BE2C (cell line): Measurements from ENCODE around the gene MID1.

ENCODE experiments used
- DNase-seq: peaks from one replicate; pipeline ENCODE4 v3.0.0-alpha.2; 2020
- H3K27me3 ChIP-seq: fragments of 250-450 bp; sonication (Bioruptor Pico); 2 replicates; pipeline ENCODE4 v1.5.1; 2020; ENCODE audit warnings: mild to moderate bottlenecking
- H3K36me3 ChIP-seq: fragments of 250-450 bp; sonication (Bioruptor Pico); 2 replicates; pipeline ENCODE4 v1.5.1; 2020; ENCODE audit warnings: mild to moderate bottlenecking
- H3K4me1 ChIP-seq: fragments of 250-450 bp; sonication (Bioruptor Pico); 2 replicates; pipeline ENCODE4 v1.5.1; 2020
- H3K4me3 ChIP-seq: 2 replicates; pipeline ENCODE4 v1.5.1; 2011; ENCODE audit warnings: low read depth, low read length
- H3K9me3 ChIP-seq: fragments of 250-450 bp; sonication (Bioruptor Pico); 2 replicates; pipeline ENCODE4 v1.5.1; 2020
- CTCF ChIP-seq: IDR thresholded peaks from 2 replicates; pipeline ENCODE4 v1.5.1; 2012; ENCODE audit warnings: mild to moderate bottlenecking, low read depth, low read length

Gene MID1

GRCh38 chrX:10634392-10635161, 14.2 kb upstream of the MID1 start:
- Histone ChIP-seq H3K36me3 (no peaks in the 10 kb centered on the region), H3K4me1 (no peaks in the 10 kb centered on the region), H3K27me3 (no peaks in the 10 kb centered on the region), H3K4me3 (peak overlapping the region; percentile 24; the same call in 1 of the 2 replicates), H3K9me3 (no peaks in the 10 kb centered on the region)
- DNase-seq, result peak; percentile 18
- TF ChIP-seq CTCF, result no peak

DNA sequence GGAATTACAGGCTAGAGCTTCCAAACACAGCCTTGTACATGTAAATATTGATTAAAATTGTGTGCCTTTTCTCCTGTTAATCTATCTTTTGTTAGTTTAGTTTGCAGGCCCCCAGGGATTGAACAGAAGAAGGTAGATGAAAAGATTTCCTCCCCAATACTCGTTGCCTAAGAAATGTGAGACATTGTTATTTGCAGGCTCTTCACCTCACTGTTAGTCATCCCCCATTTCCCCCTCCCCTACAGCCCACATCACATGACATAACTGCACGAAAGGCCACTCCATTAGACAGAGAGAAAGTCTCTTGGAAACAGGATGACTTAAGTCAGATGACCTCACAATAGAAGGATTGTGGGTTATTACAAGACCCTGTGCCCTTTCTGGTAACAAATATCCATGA, 13.3 kb upstream of the MID1 start:
- no peaks in the 10 kb centered on the region for H3K9me3 ChIP-seq
- peak; percentile 22 for DNase-seq
- H3K27me3 ChIP-seq, result no peaks in the 10 kb centered on the region
- H3K36me3 ChIP-seq, result no peaks in the 10 kb centered on the region
- TF ChIP-seq CTCF, result no peak
- no peak overlapping the region for H3K4me3 ChIP-seq
- H3K4me1 ChIP-seq, result no peaks in the 10 kb centered on the region

- H3K4me1 ChIP-seq, result no peaks in the 10 kb centered on the region
- DNase-seq, result no peak
- H3K9me3 ChIP-seq, result no peaks in the 10 kb centered on the region
- no peak for TF ChIP-seq CTCF
- no peak overlapping the region for H3K4me3 ChIP-seq
- H3K36me3 ChIP-seq, result no peaks in the 10 kb centered on the region
- H3K27me3 ChIP-seq, result no peaks in the 10 kb centered on the region
These were observed 11.2 kb upstream of the MID1 start for GRCh38 chrX:10631416-10632145.

- H3K27me3 ChIP-seq, result no peaks in the 10 kb centered on the region
- no peaks in the 10 kb centered on the region for H3K9me3 ChIP-seq
- no peaks in the 10 kb centered on the region for H3K36me3 ChIP-seq
- no peak for TF ChIP-seq CTCF
- no peaks in the 10 kb centered on the region for H3K4me1 ChIP-seq
- H3K4me3 ChIP-seq, result no peak overlapping the region
- DNase-seq, result no peak
These were observed 9.9 kb upstream of the MID1 start for GRCh38 chrX:10630320-10630719.

- Histone ChIP-seq H3K4me3 (no peak overlapping the region), H3K27me3 (no peaks in the 10 kb centered on the region), H3K36me3 (no peaks in the 10 kb centered on the region), H3K4me1 (no peaks in the 10 kb centered on the region), H3K9me3 (no peaks in the 10 kb centered on the region)
- DNase-seq, result no peak
- TF ChIP-seq CTCF, result no peak
These were observed 9.5 kb upstream of the MID1 start for GRCh38 chrX:10629905-10630304.

DNA sequence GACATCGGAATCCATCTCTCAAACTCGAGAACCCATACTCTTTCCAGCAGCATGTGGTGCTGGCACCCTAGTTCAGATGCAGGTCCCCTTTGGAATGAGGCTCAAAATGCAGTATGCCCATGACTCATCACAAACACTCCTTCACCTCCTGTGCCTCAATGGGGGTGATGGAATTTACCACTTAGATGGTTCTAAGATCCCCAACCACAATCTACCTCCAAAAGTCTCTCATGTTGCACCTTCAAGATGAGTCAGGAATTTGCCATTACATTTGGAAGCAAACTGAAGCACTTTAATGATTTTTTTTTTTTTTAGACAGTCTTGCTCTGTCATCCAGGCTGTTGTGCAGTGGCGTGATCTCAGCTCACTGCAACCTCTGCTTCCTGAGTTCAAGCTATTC, 8.5 kb upstream of the MID1 start:
- TF ChIP-seq CTCF, result no peak
- Histone ChIP-seq H3K27me3 (no peaks in the 10 kb centered on the region), H3K36me3 (no peaks in the 10 kb centered on the region), H3K4me3 (no peak overlapping the region), H3K9me3 (no peaks in the 10 kb centered on the region), H3K4me1 (no peaks in the 10 kb centered on the region)
- no peak for DNase-seq
